ENCODE measurements around the gene THAP2.

- TF ChIP-seq CTCF (IDR thresholded peaks at IDR 0.05; ENCODE audit: low read depth, low read length, poor library complexity, severe bottlenecking) (no peak), EZH2phosphoT487 (IDR thresholded peaks at IDR 0.05; ENCODE audit: borderline replicate concordance, low read length) (no peak)
Measured at GRCh38 chr12:71683633-71684032, 19.5 kb downstream of the THAP2 start.

All from DOHH2 (cell line).